Measurements from ENCODE around the gene NCKAP5. TPM values are rescaled to one million over a fixed set of nuclear protein-coding genes. Genes with fewer than 3 reads are reported as not detected.

NCKAP5 gene
- total and polyA plus RNA-seq, 10 donors, result 0.39 to 6.0 (median 3.3) TPM

DNA sequence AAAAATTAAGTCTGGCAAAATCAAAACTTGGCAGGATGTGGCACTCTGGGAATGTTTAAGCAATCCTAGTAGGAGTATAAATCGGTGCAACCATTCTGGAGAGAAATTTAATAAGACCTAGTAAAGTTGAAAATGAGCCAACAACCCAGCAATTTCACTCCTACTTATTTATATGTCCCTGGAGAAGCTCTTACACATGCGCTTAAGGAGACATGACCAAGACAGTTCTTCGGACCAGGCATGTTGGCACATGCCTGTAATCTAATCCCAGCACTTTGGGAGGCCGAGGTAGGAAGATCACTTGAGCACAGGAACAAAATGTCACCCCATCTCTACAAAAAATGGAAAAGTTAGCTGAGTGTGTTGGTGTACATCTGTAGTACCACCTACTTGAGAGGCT is 523.7 kb downstream of the NCKAP5 start:
- Histone ChIP-seq H3K36me3 (no peaks in the 10 kb centered on the region), H3K9me3 (no peaks in the 10 kb centered on the region), H3K27me3 (replicated peaks in 1 of 7) (no peaks in the 10 kb centered on the region), H3K4me3 (no peak overlapping the region), H3K4me1 (no peaks in the 10 kb centered on the region), H3K27ac (no peak overlapping the region)
- intact Hi-C loops (cut with DNase I; ENCODE audit: low total_unique reads), result no loop called here
- TF ChIP-seq POLR2AphosphoS5 (IDR thresholded peaks at IDR 0.05) (no peak), POLR2A (IDR thresholded peaks at IDR 0.05) (no peak)
- TF ChIP-seq, protein P1, sequence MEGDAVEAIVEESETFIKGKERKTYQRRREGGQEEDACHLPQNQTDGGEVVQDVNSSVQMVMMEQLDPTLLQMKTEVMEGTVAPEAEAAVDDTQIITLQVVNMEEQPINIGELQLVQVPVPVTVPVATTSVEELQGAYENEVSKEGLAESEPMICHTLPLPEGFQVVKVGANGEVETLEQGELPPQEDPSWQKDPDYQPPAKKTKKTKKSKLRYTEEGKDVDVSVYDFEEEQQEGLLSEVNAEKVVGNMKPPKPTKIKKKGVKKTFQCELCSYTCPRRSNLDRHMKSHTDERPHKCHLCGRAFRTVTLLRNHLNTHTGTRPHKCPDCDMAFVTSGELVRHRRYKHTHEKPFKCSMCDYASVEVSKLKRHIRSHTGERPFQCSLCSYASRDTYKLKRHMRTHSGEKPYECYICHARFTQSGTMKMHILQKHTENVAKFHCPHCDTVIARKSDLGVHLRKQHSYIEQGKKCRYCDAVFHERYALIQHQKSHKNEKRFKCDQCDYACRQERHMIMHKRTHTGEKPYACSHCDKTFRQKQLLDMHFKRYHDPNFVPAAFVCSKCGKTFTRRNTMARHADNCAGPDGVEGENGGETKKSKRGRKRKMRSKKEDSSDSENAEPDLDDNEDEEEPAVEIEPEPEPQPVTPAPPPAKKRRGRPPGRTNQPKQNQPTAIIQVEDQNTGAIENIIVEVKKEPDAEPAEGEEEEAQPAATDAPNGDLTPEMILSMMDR (IDR thresholded peaks at IDR 0.05 in 8 of 11, conservative IDR thresholded peaks at IDR 0.05 in 3 of 11), result no peak
- DNase-seq, result no peak
- WGBS, 5 donors, result 70 to 87% (median 75%) methylated on average over 4 of the region's 4 CpGs

GRCh38 chr2:133040170-133040569 is 528.1 kb downstream of the NCKAP5 start:
- DNase-seq, result no peak
- no peaks in the 10 kb centered on the region for H3K27me3 ChIP-seq (replicated peaks in 1 of 7)
- peaks cover 0 to 33% (median 18%) of the 10 kb centered on the region in 8 donors for H3K9me3 ChIP-seq
- H3K27ac ChIP-seq, result no peak overlapping the region
- H3K4me3 ChIP-seq, result no peak overlapping the region
- intact Hi-C loops (cut with DNase I; ENCODE audit: low total_unique reads), result no loop called here
- H3K4me1 ChIP-seq, result no peaks in the 10 kb centered on the region
- 83 to 93% (median 85%) methylated on average over 4 of the region's 4 CpGs for WGBS, 5 donors
- TF ChIP-seq, protein P1 (IDR thresholded peaks at IDR 0.05 in 8 of 11, conservative IDR thresholded peaks at IDR 0.05 in 3 of 11), result no peak
- no peak for TF ChIP-seq POLR2AphosphoS5 (IDR thresholded peaks at IDR 0.05)
- no peak for TF ChIP-seq POLR2A (IDR thresholded peaks at IDR 0.05)
- H3K36me3 ChIP-seq, result no peaks in the 10 kb centered on the region

- DNase-seq, result no peak
- TF ChIP-seq POLR2AphosphoS5 (IDR thresholded peaks at IDR 0.05) (no peak), POLR2A (IDR thresholded peaks at IDR 0.05) (no peak)
- TF ChIP-seq, protein P1 (IDR thresholded peaks at IDR 0.05 in 8 of 11, conservative IDR thresholded peaks at IDR 0.05 in 3 of 11), result no peak
Observed at GRCh38 chr2:133039531-133039930, 528.7 kb downstream of the NCKAP5 start.

GRCh38 chr2:133026536-133027177 is 541.6 kb downstream of the NCKAP5 start:
- no peaks in the 10 kb centered on the region for H3K4me1 ChIP-seq
- no peaks in the 10 kb centered on the region for H3K27me3 ChIP-seq (replicated peaks in 1 of 7)
- H3K4me3 ChIP-seq, result no peak overlapping the region
- no peak overlapping the region for H3K27ac ChIP-seq
- TF ChIP-seq POLR2A (IDR thresholded peaks at IDR 0.05) (no peak), POLR2AphosphoS5 (IDR thresholded peaks at IDR 0.05) (no peak)
- TF ChIP-seq, protein P1 (IDR thresholded peaks at IDR 0.05 in 8 of 11, conservative IDR thresholded peaks at IDR 0.05 in 3 of 11), result no peak
- WGBS, 5 donors, result 49 to 61% (median 58%) methylated on average over 6 of the region's 6 CpGs
- no peaks in the 10 kb centered on the region for H3K36me3 ChIP-seq
- H3K9me3 ChIP-seq, result peaks cover 0 to 15% (median 0%) of the 10 kb centered on the region in 8 donors
- no peak for DNase-seq
- intact Hi-C loops (cut with DNase I; ENCODE audit: low total_unique reads), result no loop called here

More at GRCh38 chr2:133039531-133039930, 528.7 kb downstream of the NCKAP5 start:
- H3K36me3 ChIP-seq, result no peaks in the 10 kb centered on the region
- no peak overlapping the region for H3K4me3 ChIP-seq
- H3K27me3 ChIP-seq (replicated peaks in 1 of 7), result no peaks in the 10 kb centered on the region
- no peak overlapping the region for H3K27ac ChIP-seq
- peaks cover 0 to 39% (median 24%) of the 10 kb centered on the region in 8 donors for H3K9me3 ChIP-seq
- 88 to 100% (median 91%) methylated on average over 1 of the region's 1 CpG for WGBS, 5 donors
- intact Hi-C loops (cut with DNase I; ENCODE audit: low total_unique reads), result no loop called here
- H3K4me1 ChIP-seq, result no peaks in the 10 kb centered on the region

Measured in spleen (tissue), 11 donors.